Activated CD4-positive, CD25-positive, alpha-beta regulatory T cell (primary cell): ENCODE results near the gene C19orf25.

Experiments used
- DNase-seq, 4 experiments: peaks; one replicate each; lab custom pipeline; 2025; lab: John Stamatoyannopoulos, UW

Gene C19orf25

DNA sequence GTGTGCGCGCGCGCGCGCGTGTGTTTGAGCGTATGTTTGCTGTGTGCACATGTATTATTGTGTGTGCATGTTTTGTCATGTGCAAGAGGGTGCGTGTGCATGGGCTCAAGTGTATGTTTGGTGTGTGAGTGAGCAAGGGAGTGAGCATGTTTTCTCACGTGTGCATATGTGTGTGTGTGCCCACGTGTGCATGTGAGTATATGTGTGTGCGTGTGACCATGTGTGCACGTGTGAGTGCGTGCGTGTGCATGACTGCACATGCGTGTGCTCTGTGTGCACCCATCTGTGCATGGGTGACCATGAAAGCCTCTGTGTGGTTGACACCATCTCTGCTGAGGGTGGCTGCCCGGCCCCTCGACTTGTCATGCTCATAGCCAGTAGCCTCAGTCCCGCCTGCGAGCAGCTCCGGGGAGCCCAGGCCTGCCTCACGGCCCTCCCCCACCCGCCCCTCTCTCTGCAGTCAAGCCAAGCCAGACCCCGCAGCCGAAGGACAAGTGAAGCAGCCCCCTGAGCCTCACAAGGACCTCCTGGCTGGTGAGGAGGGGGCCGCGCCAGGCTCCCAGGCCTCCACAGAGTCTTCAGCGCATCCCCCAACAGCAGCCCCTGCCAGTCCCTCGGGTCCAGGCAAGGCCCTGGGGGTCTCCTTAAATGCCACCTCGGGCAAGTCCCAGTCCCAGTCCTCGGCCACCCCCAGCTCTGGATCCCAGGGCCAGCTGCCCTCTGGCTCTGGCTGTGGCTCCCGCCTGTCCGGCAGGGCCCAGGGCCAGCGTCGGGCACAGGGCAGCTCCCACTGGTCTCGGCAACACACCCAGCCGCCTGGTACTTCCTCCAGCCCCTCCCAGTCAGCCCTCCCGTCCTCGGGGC is 17.9 kb upstream of the C19orf25 start:
- DNase-seq = no peak

GRCh38 chr19:1495799-1496713 is 17.0 kb upstream of the C19orf25 start:
- DNase-seq = no peak

DNA sequence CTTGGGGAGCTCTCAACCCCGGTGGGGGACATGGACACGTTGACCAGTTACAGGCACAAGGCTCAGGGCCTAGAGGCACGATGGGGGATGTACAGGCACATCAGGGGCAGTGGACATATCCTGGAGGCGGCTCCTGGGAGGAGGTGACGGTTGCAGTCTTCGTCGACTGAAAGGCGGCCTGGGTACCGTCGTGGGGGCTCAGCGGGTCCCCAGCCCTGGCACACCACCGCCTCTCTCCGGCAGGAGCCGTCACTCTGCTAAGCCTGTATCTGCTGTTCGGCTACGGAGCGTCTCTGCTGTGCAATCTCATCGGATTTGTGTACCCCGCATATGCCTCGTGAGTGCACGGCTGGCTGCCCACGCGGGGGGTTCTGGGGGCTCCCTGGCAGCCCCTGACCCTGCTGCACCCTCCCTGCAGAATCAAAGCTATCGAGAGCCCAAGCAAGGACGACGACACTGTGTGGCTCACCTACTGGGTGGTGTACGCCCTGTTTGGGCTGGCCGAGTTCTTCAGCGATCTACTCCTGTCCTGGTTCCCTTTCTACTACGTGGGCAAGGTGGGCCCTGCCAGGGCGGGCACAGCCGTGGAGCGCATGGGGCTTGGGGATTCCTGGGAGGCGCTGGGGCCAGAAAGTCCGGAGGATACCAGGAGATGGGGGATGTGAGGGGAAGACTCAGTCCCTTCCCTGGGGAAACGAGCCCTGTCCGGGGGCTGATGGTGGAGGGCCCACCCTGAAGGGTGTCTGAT is 16.2 kb upstream of the C19orf25 start:
- no peak for DNase-seq

DNA sequence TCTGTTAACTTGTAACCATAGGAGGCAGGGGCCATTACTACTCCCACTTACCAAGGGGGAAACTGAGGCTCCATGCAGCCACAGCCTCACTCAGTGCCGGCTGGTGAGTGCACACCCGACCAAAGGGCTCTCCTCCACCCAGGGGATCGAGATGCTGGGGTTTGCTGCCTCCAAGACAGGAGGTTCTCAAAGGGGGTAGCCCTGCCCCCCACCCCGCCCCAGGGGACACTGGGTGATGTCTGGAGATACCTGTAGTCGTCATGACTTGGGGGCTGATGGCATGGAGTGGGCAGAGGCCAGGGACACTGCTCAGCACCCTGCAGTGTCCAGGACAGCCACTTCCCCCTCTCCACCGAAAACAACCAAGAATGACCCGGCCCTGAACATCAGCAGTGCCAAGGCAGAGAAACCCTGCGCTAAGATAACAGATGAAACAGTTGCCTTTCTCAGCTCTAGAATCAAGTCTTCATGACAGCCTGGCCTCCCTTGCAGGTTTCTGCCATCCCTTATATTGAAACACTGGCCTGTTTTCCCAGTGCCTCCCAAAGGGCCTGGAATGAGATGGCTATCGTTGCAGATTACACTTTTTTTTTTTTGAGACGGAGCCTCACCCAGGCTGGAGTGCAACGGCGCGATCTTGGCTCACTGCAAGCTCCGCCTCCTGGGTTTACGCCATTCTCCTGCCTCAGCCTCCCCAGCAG is 15.2 kb upstream of the C19orf25 start:
- no peak for DNase-seq

DNA sequence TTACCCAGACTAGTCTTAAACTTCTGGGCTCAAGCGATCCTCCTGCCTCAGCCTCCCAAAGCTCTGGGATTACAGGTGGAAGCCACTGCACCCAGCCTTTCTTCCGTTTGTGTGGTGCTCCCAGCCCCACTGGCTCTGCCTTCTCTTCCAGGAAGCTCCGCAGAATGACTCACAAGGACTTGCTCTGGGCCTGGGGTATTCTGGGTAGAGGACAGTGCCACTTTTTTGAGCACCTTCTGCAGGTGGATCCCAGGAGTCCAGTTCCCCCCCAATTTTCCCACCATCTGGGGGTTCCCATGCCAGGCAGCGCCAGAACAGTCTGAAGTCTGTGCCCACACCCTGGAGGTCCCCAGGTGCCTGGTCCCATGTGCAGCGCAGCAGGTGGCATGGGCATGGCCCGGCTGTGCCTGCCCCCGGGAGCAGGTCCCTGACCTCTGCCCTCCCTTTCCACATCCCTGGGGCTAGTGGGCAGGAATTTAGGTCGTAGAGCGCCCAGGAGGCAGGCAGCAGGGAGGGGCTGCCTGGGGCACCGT is 13.5 kb upstream of the C19orf25 start:
- DNase-seq = no peak

DNA sequence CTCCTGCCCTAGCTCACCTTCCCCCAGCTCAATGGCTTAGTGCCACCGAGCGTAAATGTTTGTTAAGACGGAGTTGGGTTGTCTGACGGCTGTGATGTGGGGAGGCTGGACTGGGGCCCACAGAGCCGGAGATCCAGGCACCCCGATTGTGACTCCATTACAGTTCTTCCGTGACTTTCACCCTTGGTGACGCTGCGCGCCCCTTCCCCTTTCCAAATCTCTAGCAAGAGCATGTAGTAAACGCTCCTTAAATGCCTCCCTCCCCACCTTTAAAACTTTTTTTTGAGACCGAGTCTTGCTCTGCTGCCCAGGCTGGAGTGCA is 12.8 kb upstream of the C19orf25 start:
- no peak for DNase-seq

GRCh38 chr19:1491114-1491848 is 12.3 kb upstream of the C19orf25 start, which contains the start of gene REEP6:
Gene REEP6 (plus strand): TSS chr19:1491181. CDS start chr19:1491270, 89 bp downstream.
- DNase-seq = no peak

GRCh38 chr19:1490311-1491113 is 11.5 kb upstream of the C19orf25 start, which contains the start of gene PCSK4:
Gene PCSK4 (minus strand): TSS chr19:1490350. CDS start chr19:1490346, 4 bp downstream.
- peak; percentile 94 to 98 (median 96) for DNase-seq

- no peak for DNase-seq
Observed at GRCh38 chr19:1489463-1490310, 10.7 kb upstream of the C19orf25 start.

- DNase-seq = no peak
Observed at GRCh38 chr19:1488282-1488601, 9.2 kb upstream of the C19orf25 start.

DNA sequence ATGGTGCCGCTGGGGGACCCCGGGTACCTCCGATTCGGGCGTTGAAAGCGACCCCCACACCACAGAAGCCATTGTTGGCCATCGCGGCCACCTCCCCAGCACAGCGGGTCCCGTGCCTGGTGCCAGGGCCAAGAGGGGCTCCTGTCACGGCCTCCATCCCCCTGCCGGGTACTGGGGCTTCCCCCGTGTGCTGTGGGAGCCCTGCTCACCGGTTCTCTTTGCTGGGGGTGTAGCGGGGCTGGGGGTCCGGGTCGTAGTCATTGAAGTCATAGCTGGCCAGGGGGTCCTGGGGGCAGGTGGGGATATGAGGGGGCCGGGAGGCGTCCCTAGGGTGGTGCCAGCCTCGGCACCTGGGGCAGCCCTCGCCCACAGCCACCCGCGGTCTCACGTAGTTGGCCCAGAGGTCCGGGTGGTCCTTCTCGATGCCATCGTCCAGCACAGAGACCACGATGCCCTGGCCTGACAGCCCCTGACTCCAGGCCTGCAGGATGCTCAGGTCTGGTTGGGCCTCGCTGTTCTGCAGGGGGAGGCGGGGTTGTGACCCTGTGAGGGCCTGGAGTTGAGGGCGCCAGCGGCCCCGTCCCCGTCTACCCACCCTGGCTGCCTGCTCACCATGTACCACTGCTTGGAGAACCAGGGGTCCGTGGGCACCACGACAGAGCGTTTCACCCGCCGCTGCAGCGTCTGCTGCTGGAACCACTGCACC is 8.7 kb upstream of the C19orf25 start:
- no peak for DNase-seq

- no peak for DNase-seq
Observed at GRCh38 chr19:1486720-1487575, 7.9 kb upstream of the C19orf25 start.

- no peak for DNase-seq
Observed at GRCh38 chr19:1483979-1484428, 5.0 kb upstream of the C19orf25 start.

GRCh38 chr19:1483131-1483978 is 4.3 kb upstream of the C19orf25 start:
- no peak for DNase-seq

GRCh38 chr19:1482361-1483130 is 3.5 kb upstream of the C19orf25 start:
- no peak for DNase-seq
